ENCODE results near the gene LRRC39.

The LRRC39 gene

DNA sequence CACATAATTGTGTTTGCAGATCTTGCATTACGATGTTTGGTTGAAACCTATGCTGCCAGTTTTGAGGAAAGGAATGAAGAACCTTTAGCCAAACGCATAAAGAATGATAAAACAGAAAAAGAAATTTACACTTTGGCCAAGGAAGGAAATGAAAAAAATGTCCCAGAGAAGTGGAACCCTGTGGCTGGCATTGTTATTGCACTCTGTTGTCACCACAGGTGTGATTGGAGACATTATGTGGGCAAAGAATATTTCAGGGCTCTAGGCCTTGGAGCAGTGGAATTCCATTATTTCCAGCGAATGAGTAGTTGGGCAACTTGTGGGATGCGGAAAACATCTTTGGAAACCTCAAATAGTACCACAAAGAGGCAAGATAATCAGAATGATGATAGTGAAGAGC lies 30.2 kb downstream of the LRRC39 start:
- no peak overlapping the region for H3K4me3 ChIP-seq (ENCODE audit: low read depth, low read length)
- no peak for TF ChIP-seq CTCF (IDR thresholded peaks at IDR 0.05; ENCODE audit: borderline replicate concordance, insufficient read depth, low read depth, low read length)

- no peak overlapping the region for H3K4me3 ChIP-seq (ENCODE audit: low read depth, low read length)
- TF ChIP-seq CTCF (IDR thresholded peaks at IDR 0.05; ENCODE audit: borderline replicate concordance, insufficient read depth, low read depth, low read length): no peak
Observed at GRCh38 chr1:100146958-100147357, 31.1 kb downstream of the LRRC39 start.

DNA sequence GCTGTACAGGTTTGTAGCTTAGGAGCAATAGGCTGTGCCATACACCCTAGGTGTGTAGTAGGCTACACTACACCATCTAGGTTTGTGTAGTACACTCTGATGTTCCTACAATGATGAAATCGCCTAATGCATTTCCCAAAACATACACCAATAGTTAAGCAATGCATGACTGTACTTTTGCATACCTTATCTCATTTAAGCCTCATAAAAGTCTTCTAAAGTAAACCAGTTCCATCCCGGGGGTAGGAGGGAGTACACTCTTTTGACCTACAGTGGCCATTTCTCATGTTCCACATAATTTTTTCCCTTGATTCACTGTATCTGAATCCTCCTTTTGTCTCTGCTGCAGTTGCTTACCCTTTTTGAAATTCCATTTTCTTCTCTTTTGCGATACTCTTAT lies 32.9 kb downstream of the LRRC39 start:
- no peak for TF ChIP-seq CTCF (IDR thresholded peaks at IDR 0.05; ENCODE audit: borderline replicate concordance, insufficient read depth, low read depth, low read length)
- H3K4me3 ChIP-seq (ENCODE audit: low read depth, low read length): no peak overlapping the region

- no peak for TF ChIP-seq CTCF (IDR thresholded peaks at IDR 0.05; ENCODE audit: borderline replicate concordance, insufficient read depth, low read depth, low read length)
- H3K4me3 ChIP-seq (ENCODE audit: low read depth, low read length): no peak overlapping the region
Observed at GRCh38 chr1:100142343-100142742, 35.7 kb downstream of the LRRC39 start.

- TF ChIP-seq CTCF (IDR thresholded peaks at IDR 0.05; ENCODE audit: borderline replicate concordance, insufficient read depth, low read depth, low read length): no peak
- H3K4me3 ChIP-seq (ENCODE audit: low read depth, low read length): no peak overlapping the region
Observed at GRCh38 chr1:100141192-100141591, 36.9 kb downstream of the LRRC39 start.

DNA sequence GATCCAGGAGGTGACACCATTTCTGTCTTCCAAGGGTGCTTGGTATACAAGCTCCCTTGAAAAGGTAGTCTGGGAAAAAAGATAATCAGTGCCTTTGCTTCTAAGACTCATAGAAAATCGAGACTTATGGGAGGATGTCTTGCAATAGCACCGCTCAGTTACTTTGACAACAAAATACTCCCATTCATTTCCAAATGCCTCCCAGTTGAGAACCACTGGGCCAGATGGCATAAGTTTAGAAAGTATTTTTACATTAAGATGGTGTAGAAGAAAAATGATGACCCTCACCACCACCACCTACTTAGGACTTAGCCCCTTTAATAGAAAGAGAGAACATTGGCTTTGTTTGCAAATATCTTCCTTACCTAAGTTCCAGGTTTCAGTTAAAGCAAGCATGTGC lies 40.5 kb downstream of the LRRC39 start:
- no peak overlapping the region for H3K4me3 ChIP-seq (ENCODE audit: low read depth, low read length)
- no peak for TF ChIP-seq CTCF (IDR thresholded peaks at IDR 0.05; ENCODE audit: borderline replicate concordance, insufficient read depth, low read depth, low read length)

DNA sequence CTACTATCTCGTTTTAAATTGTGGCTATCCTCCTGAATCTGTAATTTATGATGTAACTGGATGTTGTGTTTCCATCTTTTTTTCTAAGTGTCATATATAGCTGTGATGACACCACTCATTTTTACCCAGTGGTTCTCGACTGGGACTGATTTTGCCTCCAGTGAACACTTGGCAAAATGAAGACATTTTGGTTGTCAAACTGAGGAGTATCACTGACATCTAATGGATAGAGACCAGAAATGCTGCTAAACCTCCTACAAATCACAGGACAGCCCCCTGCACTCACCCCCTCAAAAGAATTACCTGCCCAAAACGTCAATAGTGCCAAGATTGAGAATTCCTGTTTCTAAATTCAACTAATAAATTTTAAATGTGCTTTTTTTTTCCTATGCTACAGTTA lies 43.2 kb downstream of the LRRC39 start:
- H3K4me3 ChIP-seq (ENCODE audit: low read depth, low read length): no peak overlapping the region
- TF ChIP-seq CTCF (IDR thresholded peaks at IDR 0.05; ENCODE audit: borderline replicate concordance, insufficient read depth, low read depth, low read length): no peak

Data from GM12875 (cell line).